GM18502 (cell line): ENCODE results near the gene NEK11.

ENCODE experiments used
- ATAC-seq: cut with Tn5 transposase; IDR thresholded peaks from one replicate; pipeline ENCODE4 v1.9.1; 2021; ENCODE audit warnings: mild to moderate bottlenecking; ENCODE audit not compliant: unreplicated experiment, poor library complexity

NEK11 gene, protein sequence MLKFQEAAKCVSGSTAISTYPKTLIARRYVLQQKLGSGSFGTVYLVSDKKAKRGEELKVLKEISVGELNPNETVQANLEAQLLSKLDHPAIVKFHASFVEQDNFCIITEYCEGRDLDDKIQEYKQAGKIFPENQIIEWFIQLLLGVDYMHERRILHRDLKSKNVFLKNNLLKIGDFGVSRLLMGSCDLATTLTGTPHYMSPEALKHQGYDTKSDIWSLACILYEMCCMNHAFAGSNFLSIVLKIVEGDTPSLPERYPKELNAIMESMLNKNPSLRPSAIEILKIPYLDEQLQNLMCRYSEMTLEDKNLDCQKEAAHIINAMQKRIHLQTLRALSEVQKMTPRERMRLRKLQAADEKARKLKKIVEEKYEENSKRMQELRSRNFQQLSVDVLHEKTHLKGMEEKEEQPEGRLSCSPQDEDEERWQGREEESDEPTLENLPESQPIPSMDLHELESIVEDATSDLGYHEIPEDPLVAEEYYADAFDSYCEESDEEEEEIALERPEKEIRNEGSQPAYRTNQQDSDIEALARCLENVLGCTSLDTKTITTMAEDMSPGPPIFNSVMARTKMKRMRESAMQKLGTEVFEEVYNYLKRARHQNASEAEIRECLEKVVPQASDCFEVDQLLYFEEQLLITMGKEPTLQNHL

DNA sequence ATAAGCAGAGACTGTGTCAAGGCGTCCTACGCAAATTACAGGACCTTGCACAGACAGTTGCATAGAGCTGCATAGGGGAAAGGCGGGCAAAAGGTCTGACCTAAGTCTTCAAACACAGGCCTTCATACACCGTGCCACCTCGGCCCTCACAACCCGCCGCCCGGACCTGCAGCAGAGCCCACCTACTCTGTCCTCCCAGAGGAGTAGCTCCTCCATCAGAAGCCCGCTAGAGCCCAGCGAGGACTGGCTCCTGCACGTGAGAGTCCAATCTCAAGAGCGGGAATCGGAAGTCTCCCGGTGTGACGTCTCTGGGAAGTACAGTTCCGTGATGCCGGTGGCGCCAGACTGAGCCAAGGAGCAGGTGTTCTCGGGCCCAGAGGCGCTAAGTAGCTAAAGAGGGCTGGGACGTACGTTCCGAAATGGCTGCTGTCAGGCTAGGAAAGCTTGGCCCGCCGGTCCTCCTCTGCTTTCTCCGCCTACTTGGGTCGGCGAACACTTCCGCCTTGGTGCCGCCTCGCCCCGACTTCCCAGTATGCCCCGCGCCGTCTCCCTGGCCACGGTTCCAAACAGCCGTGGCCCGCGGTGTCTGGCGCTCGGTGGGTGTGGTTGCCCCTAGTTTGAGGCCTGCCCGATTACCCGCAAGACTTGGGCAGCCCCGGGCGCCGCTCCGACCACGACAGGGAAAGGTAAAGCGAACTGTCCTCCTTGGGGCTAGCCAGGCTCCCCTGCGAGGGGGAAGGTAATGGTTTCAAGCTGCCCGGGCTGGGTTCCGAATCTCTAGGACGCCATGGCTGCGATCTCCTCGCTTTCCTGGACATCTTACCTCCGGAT, at the start of gene NEK11, which contains the start of gene ASTE1:
Gene NEK11, plus strand, starts transcription at position 557 of the 831 bp plus-strand sequence. CDS start 2,832 bp downstream, outside the sequence.
Gene ASTE1, minus strand, starts transcription at position 505 of the 831 bp plus-strand sequence. CDS start 1,519 bp downstream, outside the sequence.
- ATAC-seq = peak; percentile 99

DNA sequence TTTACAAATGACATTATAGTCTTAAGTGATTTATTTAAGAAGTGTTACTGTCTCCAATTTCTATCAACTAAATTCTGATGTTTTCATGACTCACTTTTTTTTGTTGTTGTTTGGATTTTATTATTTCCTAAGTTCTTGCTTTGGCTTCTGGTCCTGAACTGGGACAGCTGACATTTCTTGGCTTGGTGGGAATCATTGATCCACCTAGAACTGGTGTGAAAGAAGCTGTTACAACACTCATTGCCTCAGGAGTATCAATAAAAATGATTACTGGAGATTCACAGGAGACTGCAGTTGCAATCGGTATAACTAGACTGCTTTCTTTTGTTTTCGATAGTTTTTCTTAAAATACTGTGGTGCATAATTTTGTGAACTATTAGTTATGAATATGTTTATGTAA, 47.6 kb upstream of the NEK11 start:
- no peak for ATAC-seq

DNA sequence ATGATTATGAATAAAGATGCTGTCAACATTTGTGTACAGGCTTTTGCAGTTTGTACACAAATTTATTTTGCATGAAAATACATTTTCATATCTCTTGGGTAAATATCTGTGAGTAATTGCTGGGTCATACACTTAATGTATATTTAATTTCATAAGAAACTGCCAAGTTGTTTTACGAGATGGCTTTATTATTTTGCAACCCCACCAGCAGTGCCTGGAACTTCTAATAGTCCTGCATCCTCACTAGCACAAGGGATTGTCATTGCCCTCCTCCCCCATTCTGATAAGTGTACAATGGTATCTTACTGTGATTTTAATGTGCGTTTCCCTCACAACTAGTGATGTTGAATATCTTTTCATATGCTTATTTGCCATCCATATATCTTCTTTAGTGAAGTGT, 45.2 kb upstream of the NEK11 start:
- ATAC-seq = no peak

DNA sequence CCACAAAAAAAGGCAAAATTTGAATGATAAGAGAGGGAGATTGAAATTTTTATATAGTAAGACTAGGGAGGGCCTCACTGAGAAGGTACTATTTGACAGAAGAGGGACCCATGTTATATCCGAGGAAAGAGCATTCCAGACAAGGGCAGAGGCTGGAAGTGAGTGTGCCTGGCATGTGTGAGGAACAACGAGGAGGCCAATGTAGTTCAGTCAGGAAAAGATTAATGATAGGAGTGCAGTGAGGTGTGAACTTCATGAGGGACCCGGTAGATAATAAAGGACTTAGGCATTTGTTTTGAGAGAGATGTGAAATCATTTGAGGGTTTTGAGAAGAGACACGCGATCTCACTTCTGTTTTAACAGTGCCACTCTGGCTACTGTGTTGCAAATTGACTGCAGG, 36.4 kb upstream of the NEK11 start:
- no peak for ATAC-seq

DNA sequence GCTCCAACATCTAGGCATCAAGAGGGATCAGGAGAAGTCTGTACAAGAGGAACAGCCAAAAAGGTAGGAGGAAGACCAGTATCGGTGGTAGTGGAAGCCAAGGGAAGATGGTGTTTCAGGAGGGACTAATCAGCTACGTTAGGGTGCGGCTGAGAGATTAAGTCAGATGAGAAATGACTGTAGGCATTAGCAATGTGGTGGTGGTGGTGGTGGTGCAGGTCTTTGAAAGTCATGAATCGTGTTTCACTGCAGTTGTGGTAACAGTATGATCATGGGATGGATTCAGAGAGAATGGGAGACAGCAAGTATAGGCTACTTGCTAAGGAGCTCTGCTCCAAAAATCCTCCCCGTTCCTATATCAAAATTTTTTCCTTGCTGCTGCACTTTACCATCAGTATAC, 35.6 kb upstream of the NEK11 start:
- no peak for ATAC-seq

DNA sequence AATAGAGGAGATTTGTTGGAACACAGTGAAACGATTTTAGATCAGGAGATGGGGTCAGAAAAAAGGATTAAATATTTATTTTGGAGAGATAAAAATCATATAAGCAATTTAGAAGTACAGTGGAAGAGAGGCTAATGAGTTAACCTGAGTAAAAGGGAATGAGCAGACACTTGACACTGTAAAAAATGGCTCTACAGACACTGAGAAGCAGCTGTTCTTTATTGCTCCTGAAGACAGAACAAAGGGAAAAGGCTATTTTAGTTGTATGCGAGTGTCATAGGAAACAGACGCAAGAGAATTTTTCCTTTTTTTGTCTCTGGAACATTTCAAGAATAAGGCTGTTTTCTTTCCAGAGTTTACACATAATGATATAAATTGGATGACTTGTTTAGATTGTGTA, 34.3 kb upstream of the NEK11 start:
- no peak for ATAC-seq

DNA sequence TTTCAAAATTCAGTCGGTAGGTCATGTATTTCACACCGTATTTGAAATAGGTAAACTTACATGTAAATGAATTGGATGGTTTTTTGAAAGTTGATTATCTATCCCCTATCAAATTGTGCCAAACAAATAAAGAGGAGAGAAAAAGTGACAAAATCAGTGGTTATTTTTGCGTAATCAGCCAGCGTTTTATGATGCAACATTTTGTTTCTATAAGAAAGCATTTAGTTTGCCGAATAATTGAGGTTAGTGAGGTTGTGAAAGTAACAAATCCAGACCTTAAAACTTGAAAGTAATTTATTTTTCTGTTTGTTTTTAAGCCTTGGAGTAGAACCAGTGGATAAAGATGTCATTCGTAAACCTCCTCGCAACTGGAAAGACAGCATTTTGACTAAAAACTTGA, 29.4 kb upstream of the NEK11 start:
- ATAC-seq = no peak

DNA sequence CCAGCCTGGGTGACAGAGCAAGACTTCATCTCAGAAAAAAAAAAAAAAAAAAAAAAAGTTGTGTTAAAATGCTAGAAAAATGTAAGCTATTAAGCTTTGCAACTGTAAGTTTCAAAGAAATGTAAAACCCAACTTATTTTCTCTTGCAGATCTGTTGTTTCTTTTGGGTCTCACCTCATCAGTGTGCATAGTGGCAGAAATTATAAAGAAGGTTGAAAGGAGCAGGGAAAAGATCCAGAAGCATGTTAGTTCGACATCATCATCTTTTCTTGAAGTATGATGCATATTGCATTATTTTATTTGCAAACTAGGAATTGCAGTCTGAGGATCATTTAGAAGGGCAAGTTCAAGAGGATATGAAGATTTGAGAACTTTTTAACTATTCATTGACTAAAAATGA, 25.6 kb upstream of the NEK11 start:
- no peak for ATAC-seq

DNA sequence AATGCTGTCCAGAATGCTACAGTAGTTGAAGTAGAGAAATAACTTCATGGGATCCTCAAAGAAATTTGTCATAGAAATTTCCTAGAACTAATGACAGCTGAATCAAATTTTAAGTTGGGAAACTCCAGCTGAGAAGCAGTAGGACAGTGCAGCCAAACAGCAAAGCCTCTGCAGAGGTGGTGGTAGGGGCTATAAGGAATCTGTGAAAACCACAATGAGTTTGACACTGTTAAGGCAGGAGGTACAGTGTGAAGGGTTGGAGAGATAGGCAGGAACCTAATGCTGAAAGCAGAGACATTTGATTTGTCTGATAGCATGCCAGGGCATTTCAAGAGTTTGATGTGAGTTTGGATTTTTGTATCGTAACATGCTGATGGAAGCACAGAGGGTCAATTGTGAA, 22.1 kb upstream of the NEK11 start:
- ATAC-seq = no peak

DNA sequence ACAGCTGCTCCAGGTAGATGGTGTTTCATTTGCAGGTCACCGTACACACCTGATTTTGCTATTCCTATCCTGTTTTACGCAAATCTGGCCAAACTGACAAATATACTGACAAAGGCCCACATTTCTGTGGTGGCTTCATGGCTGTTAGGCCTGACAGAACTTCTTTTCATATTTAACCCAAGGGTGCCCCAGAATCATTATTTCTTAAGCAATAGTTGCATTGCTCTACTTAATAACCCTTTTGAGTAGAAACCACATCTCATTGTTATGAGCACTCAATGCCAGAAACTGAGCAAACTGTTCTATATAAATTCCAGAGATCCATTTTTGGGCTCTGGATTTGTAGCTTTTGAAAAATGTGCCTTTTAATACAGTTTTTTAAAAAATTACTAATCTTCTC, 19.4 kb upstream of the NEK11 start:
- ATAC-seq = no peak

DNA sequence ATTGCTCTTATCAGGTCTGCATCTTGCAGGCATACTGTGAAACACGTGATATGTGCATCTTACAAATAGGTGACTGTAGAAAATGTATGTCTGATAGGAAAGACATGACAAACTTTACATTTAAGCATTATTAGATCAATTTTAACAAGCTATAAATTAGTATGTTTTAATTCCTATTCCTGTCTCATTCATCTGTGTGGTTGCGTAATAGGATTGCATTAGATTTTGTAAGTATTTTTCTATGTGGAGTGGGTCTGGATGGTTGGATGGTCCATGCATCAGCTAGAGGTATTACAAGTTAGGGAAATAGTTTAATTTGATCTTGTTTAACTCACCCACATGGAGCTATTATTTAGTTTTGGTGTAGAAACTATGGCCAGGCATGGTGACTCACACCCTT, 18.9 kb upstream of the NEK11 start:
- ATAC-seq = no peak

DNA sequence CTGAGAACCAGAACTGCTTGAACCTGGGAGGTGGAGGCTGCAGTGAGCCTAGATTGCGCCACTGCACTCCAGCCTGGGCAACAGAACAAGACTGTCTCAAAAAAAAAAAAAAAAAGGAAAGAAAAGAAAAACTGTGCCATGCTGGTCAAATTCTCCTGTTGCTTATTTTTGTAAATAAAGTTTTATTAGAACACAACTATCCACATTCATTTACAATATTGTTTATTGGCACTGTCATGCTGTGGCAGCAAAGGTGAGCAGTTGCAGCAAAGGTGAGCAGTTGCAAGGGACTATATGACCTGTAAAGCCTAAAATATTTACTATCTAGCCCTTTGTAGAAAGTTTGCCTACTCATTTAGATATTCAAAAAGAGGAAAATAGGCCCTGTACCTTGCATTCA, 18.4 kb upstream of the NEK11 start:
- ATAC-seq = no peak

DNA sequence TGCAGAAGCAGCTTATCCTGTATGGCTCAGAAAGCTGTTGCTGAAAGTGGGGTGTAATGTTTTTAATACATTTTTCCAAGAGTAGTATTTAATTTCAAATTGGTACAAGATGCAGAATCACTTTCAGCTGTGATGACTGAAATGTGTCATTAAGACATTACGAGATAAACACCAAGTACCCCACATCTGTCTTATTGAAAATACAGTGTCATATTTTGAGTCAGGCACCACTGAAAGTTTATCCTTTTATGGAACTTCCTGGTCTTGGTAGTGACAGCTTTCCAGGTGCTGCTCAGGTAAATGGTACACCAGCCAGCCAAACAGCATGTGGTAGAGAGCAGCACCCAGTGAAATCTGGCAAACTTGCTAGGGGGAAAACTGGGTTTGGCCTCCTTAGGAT, 17.0 kb upstream of the NEK11 start:
- no peak for ATAC-seq

DNA sequence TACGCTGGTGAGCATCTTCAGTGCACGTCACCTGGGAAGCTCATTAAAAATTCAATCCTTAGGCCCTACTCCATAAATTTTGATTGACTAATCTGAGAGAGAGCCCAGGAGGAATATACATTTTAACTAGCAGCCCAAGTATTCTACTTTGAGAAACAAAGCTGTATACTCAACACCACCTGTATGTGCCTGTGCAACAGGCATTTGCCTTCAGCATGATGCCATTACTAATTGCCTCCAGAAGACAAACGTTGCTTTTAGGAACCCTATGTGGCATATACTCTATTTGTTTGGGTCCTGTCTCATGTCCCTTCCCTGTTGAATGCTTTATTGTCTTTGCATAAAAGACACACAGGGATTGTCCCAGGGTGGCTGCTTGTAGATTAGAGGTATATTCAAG, 7.7 kb upstream of the NEK11 start:
- ATAC-seq = no peak

DNA sequence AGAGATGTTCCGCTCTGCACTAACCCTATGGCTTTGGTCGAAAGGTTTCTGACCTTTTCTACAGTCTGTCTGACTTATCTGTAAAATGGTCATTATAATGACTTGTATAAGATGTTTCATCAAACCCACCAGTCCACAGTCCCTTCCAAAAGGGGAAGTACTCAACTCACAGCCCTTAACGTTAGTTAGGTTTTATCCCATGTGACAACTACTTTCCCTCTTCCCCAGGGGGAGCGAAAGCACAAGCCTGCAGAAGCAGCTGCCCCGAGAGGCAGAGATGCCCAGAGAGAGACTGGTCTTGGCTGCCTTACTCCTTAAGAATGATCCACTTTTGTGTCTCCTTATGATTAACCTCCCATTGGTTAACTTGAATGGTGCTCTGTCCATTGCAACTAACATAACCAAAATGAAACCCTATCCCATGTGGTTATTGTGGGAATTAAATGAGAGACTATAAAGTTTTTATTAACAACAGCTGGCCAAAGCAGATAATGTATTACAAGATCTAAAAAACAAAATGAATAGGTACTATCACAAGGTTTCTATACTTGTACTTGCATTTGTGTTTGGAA, 6.5 kb upstream of the NEK11 start:
- no peak for ATAC-seq

DNA sequence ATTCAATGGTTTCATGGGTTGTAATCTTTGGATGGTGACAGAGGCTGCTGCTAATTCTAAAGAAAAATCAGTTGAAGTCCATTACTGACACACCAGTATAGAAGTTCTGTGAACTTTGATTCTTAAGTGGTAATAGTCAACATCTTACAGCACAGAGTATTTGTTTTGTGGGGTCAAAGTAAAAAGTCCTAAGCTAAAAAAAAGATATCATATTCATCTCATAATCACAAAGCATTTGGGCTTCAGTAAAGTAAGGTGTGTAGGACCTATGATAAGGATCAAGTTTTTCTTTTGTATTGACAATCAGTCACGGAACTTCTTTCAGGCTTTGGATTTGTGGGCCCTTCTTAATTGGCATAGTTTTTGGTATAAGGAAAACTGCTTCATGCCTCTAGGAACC, 1.1 kb upstream of the NEK11 start:
- ATAC-seq = no peak

DNA sequence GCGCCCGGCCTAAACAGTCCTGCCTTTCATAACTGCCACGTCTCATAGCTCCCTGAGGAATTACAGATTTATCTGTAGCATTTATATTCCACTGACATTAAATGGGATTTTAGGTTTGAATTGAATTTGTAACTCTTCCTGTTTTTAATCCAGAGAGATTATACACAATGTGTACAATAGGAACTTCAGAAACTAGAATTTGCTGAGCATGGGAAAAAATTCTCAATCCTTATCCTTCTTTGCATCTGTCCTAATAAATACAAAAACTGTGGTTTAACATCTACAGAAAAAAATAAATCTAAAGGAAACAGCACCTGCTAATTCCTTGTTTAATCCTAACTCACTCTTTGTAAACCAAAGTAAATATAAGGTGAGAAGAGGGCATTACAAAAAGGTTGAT, 2.2 kb downstream of the NEK11 start:
- ATAC-seq = no peak

DNA sequence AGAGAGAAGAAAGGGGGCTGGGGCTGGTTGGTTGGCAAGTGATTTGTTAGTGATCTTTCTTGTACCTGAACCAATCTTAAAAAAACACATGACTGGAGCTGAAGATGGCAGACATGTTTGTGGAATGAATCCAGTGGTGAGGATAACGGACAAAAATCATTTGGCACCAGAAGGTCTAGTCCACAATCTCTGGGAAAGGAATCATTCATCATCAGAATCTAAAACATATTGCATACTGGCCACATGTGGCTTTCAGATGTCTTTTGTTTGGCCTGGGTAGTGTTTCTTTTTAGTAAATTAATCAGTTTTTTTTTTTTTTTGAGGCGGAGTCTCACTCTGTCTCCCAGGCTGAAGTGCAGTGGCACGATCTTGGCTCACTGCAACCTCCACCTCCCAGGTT, 5.0 kb downstream of the NEK11 start:
- ATAC-seq = no peak

DNA sequence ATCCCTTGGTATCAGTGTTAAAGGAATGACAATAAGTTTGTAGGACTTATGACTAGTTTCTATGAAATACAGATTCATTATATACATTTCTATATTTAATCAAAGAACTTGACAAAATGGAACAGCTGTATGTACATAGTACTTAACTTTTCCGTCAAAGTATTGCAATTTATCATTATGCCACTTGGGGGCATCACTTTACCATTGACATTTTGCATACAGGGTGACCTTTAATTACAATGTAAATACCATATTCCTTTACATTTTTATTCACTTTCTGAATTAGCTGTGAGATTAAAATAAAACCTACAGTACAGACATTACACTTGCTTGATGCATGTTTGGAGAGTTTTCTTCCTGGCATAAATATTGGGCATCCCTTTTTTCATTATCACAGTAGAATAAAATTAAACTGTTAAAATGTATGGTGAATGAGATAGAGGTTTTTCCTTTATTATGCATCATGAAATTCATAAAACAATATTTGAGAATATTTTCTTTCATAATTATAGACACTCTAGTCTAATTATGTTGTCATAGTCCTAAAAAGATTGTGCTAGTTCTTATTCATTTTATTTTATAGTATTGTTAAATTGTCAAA, 6.9 kb downstream of the NEK11 start:
- peak; percentile 64 for ATAC-seq

DNA sequence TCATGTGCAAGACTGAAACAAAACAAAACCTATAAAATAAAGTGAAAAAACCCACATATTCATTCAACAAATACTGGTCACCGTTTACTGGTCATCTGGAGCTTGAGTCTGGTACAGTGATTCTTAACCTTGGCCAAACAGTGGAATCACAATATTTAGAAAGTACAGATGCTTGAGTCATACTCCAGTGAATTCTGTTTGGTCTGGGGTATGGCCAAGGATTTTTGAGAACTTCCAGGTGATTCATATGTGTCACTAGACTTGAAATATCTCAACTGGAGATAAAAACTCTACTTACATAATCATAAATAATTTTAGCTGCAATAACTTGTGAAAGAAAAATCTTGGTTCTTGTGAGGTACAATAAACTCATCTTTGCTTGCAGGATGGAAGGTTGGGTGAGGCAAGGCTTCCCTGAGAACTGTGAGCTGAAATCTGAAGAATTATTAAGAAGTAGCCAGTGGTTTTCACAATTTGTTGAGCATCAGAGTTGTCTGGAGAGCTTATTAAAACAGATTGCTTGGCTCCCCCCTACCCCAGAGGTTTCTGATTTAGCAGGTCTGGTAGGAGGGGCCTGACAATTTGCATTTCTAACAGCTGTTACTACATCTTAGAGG, 9.6 kb downstream of the NEK11 start:
- ATAC-seq = no peak
